NOMO-1 (cell line): ENCODE data around the gene ASB2.

ENCODE experiments used
- DNase-seq, 2 experiments: peaks; one replicate each; lab custom pipeline; 2025; ENCODE audit not compliant: unreplicated experiment in 2 of 2; lab: John Stamatoyannopoulos, UW

ASB2 gene

GRCh38 chr14:93911975-93912615 lies 64.3 kb downstream of the ASB2 start:
- DNase-seq = no peak

GRCh38 chr14:93909429-93910128 lies 66.8 kb downstream of the ASB2 start:
- DNase-seq = no peak

- peak; percentile 42 to 52 for DNase-seq
Measured at GRCh38 chr14:93906341-93907329, 69.7 kb downstream of the ASB2 start.

GRCh38 chr14:93905623-93906022 lies 70.7 kb downstream of the ASB2 start:
- DNase-seq = no peak

DNA sequence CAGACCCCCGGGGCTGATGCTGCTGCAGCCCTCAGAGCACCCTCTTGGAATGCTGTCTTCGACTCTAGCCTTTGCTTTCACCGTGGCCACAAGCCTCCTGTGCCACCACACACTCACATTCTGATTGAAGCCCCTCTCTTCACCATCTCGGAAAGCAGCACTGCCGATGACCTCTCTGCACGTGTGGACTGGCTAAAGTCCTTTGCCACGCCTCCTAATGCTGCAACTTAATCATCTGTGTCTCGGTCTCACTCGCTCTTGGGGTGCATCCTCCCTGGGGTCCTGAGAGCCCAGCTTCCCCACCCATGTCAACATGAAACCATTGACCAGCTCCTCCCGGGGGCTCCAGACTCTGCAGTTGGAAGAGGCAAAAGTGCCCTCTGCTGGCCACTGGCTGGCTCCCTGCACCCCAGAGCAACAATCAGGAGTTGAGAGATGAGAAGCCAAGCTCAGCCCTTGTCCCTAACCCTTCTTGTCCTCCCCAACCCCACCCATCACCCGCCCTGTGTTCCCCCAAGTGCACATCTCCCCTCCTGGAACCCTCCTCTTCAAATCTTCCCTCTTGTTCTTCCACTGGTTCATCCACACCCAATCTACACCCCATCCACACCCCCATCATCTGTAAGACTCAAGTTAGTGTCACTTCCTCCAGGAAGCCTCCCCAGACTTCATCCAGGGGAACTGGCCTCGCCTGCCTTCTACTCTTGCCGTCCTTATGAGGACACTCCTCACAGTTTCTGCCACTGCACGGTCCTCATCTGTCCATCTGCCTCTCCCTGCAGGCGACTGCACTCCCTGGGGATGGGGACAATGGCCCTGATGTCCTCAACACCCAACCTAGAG lies 72.8 kb downstream of the ASB2 start:
- DNase-seq = no peak

- no peak for DNase-seq
Measured at GRCh38 chr14:93902619-93903307, 73.6 kb downstream of the ASB2 start.

DNA sequence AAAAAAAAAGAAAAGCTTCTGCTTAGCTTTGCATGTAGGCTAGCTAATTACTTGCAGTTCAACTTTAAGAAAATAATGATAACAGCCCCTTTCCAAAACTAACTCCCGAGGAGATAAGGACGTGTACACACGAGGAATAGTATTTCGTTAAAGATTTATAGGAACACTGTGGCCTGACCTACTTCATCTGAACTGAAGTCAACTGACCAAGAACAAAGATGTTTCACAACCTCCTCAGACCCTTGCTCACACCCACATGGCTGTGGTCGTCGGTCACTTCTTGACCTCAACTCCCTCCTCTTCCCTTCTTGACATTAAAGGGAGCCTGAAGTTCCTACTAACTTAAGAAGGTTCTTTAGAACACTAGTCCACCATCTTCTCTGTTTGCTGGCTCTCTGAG lies 74.6 kb downstream of the ASB2 start:
- no peak for DNase-seq

- DNase-seq = no peak
Measured at GRCh38 chr14:93898731-93899130, 77.6 kb downstream of the ASB2 start.

- DNase-seq = no peak
Measured at GRCh38 chr14:93898081-93898611, 78.2 kb downstream of the ASB2 start.

DNA sequence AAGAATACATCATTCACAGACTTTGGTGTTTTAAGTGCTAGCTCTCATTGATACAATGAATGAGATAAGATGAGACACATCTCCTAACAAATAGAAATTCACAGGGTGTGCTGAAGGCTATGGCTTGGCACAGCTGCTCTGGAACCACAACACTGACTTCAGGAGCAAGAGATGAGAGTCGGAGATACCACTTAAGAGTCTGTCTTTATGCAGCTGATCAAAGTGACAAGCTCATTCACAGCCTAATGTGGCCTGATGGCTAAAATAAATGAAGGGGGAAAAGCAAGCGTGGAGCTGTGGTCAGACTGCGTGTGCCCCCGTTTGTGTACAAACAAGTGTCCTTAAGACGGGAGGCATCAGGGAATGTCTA lies 78.9 kb downstream of the ASB2 start:
- DNase-seq = no peak

DNA sequence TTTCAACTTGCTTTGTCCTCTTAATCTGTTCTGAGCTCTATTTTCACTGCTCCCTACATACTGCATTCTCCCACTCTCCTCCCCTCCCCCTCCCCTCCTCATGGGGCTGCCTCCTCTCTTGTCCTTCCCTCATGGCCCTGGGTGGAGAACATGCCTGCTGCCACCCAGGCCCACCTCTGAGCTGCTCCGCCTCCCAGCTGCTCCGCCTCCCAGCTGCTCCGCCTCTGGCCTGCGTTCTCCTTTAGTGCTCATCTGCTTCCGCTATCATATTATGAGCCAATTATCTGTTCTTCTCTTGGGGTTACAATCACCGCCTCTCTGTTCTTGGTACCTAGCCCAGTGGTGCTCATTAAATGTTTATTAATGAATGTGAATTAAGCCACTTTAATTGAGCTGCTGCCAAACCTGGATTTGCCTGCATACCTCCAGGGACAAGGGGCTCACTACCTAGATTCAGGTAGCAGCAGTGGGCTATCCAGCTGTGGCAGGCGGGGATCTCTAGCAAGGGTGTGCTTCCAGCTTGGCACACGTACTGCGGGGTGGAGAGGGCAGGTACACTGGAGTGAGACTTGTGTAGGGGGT lies 81.3 kb downstream of the ASB2 start:
- DNase-seq = no peak

- no peak for DNase-seq
Measured at GRCh38 chr14:93893661-93894261, 82.6 kb downstream of the ASB2 start.

DNA sequence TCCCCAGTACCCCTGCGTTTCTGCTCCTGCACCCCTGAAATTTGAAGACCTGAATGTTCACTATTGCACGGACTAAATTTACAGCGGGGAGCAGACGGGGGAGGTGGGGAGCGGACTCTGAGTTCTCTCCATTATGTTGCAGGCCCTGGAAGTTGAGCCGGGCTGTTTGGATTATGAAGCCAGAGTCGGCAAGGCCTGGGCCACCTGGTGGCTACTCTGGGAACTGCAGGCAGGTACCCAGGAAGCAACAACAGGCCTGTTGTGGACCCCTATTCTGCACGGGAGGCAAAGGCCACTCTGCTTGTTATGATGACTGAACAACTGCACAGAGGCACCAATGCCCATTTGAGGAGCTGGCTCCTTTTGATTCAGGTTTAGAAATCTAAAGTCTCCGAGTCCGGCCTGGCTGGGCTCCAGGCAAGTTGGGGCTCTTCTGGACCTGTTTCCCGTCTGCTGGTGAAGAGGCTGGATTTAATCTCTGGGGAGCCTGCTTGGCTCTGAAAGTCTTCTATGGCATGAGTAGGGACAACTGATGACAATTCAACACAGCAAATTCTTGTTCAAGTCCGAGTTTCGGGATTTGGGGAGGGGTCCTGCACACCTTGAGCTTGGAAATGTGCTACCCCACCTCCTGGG lies 83.3 kb downstream of the ASB2 start:
- DNase-seq = peak in 1 of 2 experiments; percentile 14

GRCh38 chr14:93892505-93892839 lies 83.9 kb downstream of the ASB2 start:
- no peak for DNase-seq

DNA sequence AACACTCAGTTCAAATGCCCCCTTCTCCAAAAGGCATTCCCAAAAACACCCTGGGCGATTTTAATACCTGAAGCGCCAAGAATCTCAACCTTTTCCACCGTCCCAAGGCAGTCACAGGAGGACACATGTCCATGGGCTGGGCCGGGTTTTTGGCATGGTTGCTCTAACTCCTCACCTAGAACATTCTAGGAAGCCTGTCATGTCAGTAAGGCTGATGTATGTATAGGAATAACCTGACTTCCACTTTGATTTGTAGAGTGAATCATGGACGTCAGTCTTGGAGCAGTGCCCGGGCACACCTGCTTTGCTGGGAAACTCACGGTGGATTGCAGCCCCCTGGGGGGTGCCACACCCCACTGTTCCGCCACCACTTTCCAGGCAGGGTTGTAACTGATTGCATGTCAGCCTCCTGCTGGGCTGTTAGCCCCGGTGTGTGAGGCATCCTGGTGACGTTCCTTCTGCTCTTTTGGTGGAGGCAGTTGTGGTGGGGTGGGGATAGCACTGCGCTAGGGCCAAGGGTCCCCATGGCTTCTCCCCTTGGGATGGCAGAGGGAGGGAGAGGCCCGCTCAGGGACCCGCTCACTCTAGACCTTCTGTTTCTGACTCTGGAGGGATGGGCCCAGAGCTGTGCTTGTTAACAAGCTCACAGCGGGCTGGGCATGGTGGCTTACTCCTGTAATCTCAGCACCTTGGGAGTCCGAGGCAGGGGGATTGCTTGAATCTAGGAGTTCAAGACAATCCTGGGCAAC lies 84.4 kb downstream of the ASB2 start:
- no peak for DNase-seq

DNA sequence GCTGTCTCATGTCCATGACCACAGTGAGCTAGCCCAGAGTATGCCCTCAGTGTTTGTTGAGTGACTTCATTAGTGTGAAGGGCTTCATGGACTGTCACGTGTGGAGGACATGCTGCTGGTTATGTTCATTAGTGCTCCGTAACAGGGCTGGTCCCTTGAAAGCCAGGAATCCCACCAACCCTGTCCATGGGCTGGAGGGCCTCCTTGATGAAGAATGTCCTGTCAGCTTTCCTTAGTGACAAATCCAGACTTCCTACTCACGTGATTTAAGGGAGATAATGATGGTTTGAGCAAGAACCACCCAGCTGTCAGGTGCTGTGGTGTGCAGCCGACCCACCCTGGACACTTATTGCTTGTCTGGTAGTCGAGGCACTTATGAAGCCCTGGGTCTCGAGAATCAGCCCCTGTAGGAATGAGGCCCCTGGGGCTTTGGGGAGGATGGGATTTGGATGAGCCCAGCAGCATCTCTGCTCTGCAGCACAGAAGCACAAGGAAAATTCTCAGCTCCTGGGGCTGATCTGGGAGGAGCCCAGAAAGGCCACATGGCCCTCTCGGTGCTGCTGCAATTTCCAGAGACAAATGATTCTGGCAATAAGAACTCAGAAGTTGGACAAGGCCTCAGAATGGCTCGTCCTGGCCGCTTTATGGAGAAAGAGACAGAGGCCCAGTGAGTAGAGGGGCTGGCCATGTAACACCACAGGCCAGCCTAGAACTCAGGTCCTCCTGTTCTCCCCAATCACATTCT lies 86.5 kb downstream of the ASB2 start:
- no peak for DNase-seq

GRCh38 chr14:93888995-93889394 lies 87.4 kb downstream of the ASB2 start:
- no peak for DNase-seq
